GM18873 (cell line): ENCODE data around the gene THRAP3.
"Not testable (repeated sequence)": the region's sequence is repeated elsewhere in the genome, so short reads cannot be mapped to it uniquely, and the experiment has no call there.

ENCODE experiments used
- ATAC-seq: cut with Tn5 transposase; IDR thresholded peaks from one replicate; pipeline ENCODE4 v1.9.1; 2021; ENCODE audit warnings: mild to moderate bottlenecking, moderate library complexity, moderate number of reproducible peaks; ENCODE audit not compliant: unreplicated experiment, low FRiP score

The THRAP3 gene

GRCh38 chr1:36206323-36206858, 17.9 kb upstream of the THRAP3 start:
- no peak for ATAC-seq

- ATAC-seq = no peak
Observed at GRCh38 chr1:36207339-36207738, 16.9 kb upstream of the THRAP3 start.

DNA sequence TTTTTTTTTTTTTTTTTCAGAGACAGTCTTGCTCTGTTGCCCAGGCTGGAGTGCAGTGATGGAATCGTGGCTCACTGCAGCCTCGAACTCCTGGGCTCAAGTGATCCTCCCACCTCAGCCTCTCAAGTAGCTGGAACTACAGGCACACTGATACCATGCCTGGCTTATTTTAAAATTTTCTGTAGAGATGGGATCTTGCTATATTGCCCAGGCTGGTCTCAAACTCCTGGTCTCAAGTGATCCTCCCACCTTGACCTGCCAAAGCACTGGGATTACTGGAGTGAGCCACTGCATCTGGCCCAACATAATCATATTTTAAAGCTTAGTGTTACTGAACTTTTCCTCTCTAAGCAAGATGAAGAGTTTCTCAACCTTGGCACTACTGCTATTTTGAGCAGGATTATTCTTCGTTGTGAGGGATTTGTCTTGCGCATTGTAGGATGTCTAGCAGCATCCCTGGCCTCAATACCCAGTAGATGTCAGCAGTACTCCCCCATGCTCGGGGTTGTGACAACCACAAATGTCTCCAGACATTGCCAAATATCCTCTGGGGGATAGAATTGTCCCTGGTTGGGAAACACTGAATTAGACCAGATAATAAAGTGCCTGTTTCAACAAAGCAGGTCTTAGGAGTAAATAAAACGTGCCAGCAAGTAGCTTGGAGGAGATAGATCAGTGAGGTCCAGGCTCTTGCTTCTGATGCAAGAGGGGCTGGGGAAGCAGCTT, 15.1 kb upstream of the THRAP3 start:
- ATAC-seq = no peak

DNA sequence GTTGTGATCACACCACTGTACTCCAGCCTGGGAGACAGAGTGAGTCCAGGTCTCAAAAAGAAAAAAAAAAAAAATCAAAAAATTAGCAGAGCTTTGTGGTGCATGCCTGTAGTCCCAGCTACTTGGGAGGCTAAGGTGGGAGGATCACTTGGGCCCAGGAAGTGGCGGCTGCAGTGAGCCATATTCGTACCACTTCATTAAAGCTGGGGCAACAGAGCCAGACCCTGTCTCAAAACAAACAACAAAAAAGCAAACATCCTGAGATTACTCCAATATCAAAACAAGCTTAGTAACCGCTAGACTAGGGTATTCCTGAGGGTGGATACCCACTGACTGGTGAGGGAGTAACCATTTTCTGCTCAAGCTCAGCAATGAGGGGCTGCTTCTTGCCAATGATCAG, 12.9 kb upstream of the THRAP3 start:
- no peak for ATAC-seq

DNA sequence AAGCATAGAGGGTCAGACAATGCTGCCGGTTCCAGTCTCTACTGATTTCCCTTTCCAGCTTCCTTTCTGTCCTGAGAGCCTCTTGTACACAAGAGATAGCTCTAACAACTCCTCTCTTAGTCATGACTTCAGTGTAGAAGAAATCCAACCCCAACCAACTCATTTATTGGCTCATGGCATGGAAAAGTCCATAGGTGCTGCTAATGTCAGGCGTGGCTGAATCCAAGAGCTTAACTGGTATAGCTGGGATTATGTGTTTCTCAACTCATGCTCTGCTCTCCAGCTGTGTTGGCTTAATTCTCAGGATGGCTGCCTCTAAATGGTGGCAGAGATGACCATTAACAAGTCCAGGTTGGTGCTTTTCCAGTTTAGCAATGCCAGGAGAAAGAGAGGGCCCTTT, 12.4 kb upstream of the THRAP3 start:
- no peak for ATAC-seq

- no peak for ATAC-seq
Observed at GRCh38 chr1:36212782-36213181, 11.5 kb upstream of the THRAP3 start.

- no peak for ATAC-seq
Observed at GRCh38 chr1:36217670-36218069, 6.6 kb upstream of the THRAP3 start.

- ATAC-seq = not testable (repeated sequence)
Observed at GRCh38 chr1:36221901-36222300, 2.3 kb upstream of the THRAP3 start.

DNA sequence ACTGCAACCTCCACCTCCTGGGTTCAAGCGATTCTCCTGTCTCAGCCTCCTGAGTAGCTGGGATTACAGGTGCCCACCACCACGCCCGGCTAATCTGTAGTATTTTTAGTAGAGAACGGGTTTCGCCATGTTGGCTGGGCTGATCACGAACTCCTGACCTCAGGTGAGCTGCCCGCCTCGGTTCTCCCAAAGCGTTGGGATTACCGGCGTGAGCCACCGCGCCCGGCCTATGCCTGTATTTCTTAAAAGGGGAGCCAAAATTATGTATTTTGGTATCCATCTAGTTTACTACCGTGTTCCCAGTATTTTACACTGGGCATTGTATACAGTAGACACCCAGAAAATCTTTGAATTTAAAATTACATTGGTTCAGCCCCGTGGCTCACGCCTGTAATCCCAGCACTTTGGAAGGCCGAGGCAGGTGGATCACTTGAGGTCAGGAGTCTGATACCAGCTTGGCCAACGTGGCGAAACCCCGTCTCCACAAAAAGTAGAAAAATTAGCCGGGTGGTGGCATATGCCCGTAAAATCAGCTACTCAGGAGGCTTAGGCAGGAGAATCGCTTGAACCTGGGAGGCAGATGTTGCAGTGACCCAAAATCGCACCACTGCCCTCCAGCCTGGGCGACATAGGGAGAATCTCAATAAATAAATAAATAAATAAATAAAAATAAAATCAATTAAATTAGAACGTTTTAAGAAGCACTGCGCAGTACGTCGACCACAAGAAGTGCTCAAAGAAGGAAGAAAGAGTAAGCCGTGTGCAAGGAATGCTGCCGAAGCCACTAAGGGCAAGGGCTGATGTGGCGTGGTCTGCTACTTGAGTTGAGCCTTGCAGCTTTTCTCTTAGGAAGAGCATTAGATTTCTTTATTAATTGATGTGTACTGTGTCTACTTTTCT, 1.5 kb upstream of the THRAP3 start:
- ATAC-seq = no peak

GRCh38 chr1:36223381-36223995, 755 bp upstream of the THRAP3 start:
- ATAC-seq = no peak

GRCh38 chr1:36224537-36225282, 467 bp downstream of the THRAP3 start:
- ATAC-seq = peak; percentile 32

- no peak for ATAC-seq
Observed at GRCh38 chr1:36225283-36225899, 1.1 kb downstream of the THRAP3 start.

- ATAC-seq = not testable (repeated sequence)
Observed at GRCh38 chr1:36230279-36230678, 6.0 kb downstream of the THRAP3 start.

DNA sequence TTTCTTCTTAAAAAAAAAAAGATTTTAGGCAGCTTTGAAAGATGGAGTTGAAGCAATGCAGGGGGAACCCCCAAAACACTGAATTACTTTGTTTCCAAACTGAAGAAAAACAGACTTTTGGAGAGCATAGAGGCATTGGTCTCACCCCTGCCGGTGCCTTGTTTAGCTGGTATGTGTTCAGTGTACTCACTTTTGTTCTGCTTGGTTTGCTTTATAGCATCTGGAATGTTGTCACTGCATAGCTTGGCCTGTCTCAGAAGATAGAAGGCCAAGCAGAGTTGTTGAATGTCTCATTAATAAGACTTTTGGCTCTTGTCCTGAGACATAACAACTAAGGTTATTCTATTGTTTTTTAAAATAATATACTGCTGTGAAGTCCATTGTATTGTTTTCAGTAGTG, 6.9 kb downstream of the THRAP3 start:
- no peak for ATAC-seq

DNA sequence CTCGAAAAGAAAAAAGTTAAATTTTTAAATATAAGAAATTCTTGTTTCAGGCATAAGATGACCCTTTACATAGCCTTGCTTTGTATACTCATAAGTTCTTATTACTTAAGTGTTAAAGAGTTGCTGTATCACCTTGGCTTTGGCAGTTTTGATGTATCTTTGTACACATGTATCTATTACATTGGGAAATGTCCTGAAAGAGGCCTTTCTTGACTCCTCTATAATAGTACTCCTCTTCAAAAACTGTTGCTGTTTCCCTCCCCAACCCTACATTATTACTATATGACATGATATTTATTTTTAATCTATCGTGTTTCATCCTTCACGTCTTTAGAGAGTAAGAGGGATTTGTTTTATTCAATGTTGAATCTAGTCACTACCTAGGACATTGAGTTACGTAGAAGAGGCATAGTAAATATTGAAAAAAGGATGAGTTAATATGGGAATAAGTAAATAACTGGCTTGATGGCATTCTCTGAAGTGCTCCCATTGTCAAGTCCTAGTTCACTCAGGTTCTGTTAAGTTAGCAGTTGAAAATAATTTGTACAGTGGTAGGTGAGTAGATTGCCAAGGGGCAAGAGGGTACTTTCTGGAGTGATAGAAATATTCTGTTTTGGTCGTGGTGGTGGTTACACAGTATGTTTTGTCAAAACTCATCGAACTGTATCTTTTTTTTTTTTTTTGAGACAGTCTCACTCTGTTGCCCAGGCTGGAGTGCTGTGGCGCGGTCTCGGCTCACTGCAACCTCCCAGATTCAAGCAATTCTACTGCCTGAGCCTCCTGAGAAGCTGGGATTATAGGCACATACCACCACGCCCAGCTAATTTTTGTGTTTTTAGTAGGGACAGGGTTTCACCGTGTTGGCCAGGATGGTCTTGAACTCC, 8.2 kb downstream of the THRAP3 start:
- ATAC-seq = no peak

DNA sequence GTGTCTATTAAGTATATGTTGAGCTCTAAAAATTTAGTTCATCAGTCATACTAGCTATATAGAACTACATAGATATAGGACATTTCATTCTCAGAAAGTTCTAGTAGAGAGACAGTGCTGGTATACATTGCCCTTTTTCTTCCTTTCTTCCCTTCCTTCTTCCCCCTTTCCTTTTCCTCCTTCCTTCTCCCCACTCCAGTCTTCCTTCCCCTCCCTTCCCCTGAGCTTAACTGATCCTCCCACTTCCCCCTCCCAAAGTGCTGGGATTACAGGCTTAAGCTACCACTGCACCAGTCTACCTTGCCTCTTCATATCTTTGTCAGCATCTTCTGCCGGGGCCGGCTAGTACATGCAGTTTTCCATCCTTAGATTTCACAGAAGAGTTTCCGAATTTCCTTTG, 12.1 kb downstream of the THRAP3 start:
- no peak for ATAC-seq

- ATAC-seq = no peak
Observed at GRCh38 chr1:36238433-36238832, 14.2 kb downstream of the THRAP3 start.

- no peak for ATAC-seq
Observed at GRCh38 chr1:36239941-36240637, 15.8 kb downstream of the THRAP3 start.
